ENCODE measurements around the gene MZT1. TPM values are rescaled to one million over a fixed set of nuclear protein-coding genes. Genes with fewer than 3 reads are reported as not detected.

The MZT1 gene
- total and polyA plus RNA-seq, 9 of the 15 experiments (the other 6 are each of a cell fraction or from before 2014, with no cell fraction given), result 15.3 to 31.6 (median 24.1) TPM

DNA sequence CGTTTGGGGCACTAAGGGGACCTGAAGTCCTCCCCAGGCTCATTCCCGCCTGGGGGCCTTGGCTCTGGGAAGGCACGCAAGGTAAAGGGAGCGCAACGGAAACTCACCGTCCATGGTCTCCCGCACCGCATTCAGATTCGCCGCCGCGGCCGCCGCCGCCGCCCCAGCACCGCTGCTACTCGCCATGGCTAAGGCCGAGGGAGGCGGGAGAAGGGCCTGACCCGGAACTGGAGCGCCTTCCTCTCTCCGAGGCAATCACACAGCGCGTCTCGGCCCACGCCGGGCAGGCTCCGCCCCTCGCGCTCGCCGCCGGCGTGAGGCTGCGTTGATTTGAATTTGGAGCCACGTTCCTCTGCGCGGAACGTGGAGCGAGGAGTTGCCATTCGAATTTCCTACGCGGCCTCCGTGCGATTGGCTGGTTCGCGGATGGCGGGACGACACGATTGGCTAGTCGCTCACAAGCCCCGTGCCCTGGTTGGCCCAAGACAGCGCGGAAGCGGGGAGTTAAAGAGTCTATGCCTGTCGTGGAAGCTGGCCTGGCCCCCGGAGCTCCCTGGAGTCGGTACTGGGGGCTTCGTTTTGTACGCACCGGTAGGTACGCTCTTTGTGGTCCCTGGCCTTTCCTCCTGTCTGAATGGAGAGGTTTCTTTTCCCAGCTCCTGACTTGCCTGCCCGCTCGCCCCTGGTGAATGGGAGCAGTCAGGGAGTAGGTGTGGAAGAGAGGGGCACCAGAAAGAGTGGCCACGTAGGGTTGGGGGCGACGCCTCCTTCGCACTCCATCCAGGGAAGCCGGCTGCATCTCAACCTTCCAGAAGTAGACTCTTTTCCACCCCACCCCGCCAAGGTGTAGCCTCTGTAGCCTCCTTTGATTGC is at the start of gene MZT1, which contains the start of gene BORA (continued):
- TF ChIP-seq, protein P1, sequence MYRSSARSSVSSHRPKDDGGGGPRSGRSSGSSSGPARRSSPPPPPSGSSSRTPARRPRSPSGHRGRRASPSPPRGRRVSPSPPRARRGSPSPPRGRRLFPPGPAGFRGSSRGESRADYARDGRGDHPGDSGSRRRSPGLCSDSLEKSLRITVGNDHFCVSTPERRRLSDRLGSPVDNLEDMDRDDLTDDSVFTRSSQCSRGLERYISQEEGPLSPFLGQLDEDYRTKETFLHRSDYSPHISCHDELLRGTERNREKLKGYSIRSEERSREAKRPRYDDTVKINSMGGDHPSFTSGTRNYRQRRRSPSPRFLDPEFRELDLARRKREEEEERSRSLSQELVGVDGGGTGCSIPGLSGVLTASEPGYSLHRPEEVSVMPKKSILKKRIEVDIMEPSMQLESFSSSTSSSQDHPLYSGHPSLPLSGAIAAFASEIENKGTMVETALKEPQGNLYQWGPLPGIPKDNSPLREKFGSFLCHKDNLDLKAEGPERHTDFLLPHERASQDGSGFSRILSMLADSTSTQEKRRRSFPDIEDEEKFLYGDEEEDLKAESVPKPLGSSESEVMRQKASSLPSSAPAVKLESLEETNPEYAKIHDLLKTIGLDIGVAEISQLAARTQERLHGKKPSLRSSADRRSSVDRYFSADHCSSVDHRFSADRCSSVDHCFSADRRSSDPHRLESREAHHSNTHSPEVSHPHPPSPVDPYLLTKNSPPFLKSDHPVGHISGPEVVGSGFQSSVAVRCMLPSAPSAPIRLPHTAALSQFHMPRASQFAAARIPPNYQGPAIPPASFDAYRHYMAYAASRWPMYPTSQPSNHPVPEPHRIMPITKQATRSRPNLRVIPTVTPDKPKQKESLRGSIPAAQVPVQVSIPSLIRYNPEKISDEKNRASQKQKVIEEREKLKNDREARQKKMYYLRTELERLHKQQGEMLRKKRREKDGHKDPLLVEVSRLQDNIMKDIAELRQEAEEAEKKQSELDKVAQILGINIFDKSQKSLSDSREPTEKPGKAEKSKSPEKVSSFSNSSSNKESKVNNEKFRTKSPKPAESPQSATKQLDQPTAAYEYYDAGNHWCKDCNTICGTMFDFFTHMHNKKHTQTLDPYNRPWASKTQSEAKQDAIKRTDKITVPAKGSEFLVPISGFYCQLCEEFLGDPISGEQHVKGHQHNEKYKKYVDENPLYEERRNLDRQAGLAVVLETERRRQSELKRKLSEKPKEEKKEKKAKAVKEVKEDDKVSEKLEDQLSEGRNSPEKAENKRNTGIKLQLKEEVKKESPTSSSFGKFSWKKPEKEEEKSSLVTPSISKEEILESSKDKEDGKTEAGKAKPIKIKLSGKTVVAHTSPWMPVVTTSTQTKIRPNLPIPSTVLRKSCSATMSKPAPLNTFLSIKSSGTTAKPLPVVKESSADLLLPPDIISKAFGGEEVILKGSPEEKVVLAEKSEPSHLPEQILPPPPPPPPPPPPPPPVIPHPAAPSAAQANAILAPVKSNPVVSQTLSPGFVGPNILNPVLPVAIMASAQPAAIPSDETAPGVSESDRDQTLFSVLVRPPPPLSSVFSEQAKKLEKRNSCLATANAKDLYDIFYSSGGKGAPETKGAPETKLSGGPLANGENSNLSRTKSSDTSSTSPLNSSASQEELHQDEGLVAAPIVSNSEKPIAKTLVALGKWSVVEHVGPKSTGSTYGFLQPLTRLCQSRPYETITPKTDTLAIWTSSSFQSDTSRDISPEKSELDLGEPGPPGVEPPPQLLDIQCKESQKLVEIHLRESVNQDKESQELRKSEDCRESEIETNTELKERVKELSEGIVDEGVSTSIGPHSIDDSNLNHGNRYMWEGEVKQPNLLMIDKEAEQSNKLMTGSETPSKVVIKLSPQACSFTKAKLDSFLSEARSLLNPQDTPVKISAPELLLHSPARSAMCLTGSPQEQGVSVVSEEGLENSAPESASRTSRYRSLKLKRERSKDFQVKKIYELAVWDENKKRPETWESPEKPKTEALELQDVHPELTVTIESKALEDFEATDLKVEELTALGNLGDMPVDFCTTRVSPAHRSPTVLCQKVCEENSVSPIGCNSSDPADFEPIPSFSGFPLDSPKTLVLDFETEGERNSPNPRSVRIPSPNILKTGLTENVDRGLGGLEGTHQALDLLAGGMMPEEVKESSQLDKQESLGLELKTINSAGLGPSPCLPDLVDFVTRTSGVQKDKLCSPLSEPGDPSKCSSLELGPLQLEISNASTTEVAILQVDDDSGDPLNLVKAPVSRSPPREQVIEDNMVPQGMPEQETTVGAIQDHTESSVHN (IDR thresholded peaks at IDR 0.05; ENCODE audit: borderline replicate concordance in 1 of 2, low read depth in 1 of 2), result no peak
- TF ChIP-seq PHF8 (IDR thresholded peaks at IDR 0.05; ENCODE audit: borderline replicate concordance, low read length) (peak; percentile 84; the same call in 1 of the 2 replicates), NCOA4 (IDR thresholded peaks at IDR 0.05; ENCODE audit: partially characterized antibody) (no peak), ZNF79 (CRISPR knock-in tag; IDR thresholded peaks at IDR 0.05; ENCODE audit: low read depth) (no peak), KLF6 (CRISPR knock-in tag; IDR thresholded peaks at IDR 0.05; ENCODE audit: borderline replicate concordance) (no peak), DACH1 (IDR thresholded peaks at IDR 0.05; ENCODE audit: partially characterized antibody) (no peak), MAZ (CRISPR knock-in tag; conservative IDR thresholded peaks at IDR 0.05 in 1 of 2, IDR thresholded peaks at IDR 0.05 in 1 of 2) (peak in 1 of 2 experiments; percentile 54; a peak in 2 of 4 replicates), RBFOX2 (IDR thresholded peaks at IDR 0.05; ENCODE audit: low read depth, low read length) (peak; percentile 92)
- TF ChIP-seq, protein P2, sequence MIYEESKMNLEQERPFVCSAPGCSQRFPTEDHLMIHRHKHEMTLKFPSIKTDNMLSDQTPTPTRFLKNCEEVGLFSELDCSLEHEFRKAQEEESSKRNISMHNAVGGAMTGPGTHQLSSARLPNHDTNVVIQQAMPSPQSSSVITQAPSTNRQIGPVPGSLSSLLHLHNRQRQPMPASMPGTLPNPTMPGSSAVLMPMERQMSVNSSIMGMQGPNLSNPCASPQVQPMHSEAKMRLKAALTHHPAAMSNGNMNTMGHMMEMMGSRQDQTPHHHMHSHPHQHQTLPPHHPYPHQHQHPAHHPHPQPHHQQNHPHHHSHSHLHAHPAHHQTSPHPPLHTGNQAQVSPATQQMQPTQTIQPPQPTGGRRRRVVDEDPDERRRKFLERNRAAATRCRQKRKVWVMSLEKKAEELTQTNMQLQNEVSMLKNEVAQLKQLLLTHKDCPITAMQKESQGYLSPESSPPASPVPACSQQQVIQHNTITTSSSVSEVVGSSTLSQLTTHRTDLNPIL (CRISPR knock-in tag; IDR thresholded peaks at IDR 0.05), result no peak
- TF ChIP-seq, protein P3, sequence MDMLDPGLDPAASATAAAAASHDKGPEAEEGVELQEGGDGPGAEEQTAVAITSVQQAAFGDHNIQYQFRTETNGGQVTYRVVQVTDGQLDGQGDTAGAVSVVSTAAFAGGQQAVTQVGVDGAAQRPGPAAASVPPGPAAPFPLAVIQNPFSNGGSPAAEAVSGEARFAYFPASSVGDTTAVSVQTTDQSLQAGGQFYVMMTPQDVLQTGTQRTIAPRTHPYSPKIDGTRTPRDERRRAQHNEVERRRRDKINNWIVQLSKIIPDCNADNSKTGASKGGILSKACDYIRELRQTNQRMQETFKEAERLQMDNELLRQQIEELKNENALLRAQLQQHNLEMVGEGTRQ (CRISPR knock-in tag; IDR thresholded peaks at IDR 0.05), result 0 out of 2 replicates have a peak, but pooled peaks have one; percentile 16
- TF ChIP-seq, protein P4, sequence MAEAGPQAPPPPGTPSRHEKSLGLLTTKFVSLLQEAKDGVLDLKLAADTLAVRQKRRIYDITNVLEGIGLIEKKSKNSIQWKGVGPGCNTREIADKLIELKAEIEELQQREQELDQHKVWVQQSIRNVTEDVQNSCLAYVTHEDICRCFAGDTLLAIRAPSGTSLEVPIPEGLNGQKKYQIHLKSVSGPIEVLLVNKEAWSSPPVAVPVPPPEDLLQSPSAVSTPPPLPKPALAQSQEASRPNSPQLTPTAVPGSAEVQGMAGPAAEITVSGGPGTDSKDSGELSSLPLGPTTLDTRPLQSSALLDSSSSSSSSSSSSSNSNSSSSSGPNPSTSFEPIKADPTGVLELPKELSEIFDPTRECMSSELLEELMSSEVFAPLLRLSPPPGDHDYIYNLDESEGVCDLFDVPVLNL (CRISPR knock-in tag; IDR thresholded peaks at IDR 0.05; ENCODE audit: low read depth), result peak; percentile 98
- TF ChIP-seq, protein P5, sequence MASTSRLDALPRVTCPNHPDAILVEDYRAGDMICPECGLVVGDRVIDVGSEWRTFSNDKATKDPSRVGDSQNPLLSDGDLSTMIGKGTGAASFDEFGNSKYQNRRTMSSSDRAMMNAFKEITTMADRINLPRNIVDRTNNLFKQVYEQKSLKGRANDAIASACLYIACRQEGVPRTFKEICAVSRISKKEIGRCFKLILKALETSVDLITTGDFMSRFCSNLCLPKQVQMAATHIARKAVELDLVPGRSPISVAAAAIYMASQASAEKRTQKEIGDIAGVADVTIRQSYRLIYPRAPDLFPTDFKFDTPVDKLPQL (IDR thresholded peaks at IDR 0.05; ENCODE audit: extremely low read depth, insufficient read length), result no peak
